GM18508 (cell line): ENCODE measurements around the gene ZNRF1.

ENCODE experiments used
- ATAC-seq: cut with Tn5 transposase; IDR thresholded peaks from one replicate; pipeline ENCODE4 v1.9.1; 2021; ENCODE audit warnings: moderate number of reproducible peaks; ENCODE audit not compliant: insufficient read depth, unreplicated experiment

The ZNRF1 gene

GRCh38 chr16:75107505-75107904 lies 108.7 kb downstream of the ZNRF1 start:
- ATAC-seq, result no peak

- ATAC-seq, result no peak
Observed at GRCh38 chr16:75108792-75109731, 110.2 kb downstream of the ZNRF1 start.

- no peak for ATAC-seq
Observed at GRCh38 chr16:75109732-75110243, 111.0 kb downstream of the ZNRF1 start.

GRCh38 chr16:75110637-75111513 lies 112.1 kb downstream of the ZNRF1 start:
- ATAC-seq, result no peak

- ATAC-seq, result no peak
Observed at GRCh38 chr16:75111514-75111940, 112.7 kb downstream of the ZNRF1 start.

- no peak for ATAC-seq
Observed at GRCh38 chr16:75111961-75112733, 113.3 kb downstream of the ZNRF1 start.

GRCh38 chr16:75112734-75113491 lies 114.1 kb downstream of the ZNRF1 start:
- no peak for ATAC-seq

GRCh38 chr16:75113541-75114121 lies 114.8 kb downstream of the ZNRF1 start:
- ATAC-seq, result no peak

GRCh38 chr16:75114179-75114945 lies 115.5 kb downstream of the ZNRF1 start:
- ATAC-seq, result no peak

GRCh38 chr16:75114946-75115825 lies 116.4 kb downstream of the ZNRF1 start:
- no peak for ATAC-seq

- ATAC-seq, result no peak
Observed at GRCh38 chr16:75116081-75116910, 117.5 kb downstream of the ZNRF1 start, which contains the start of gene LDHD. LDHD (minus strand) TSS chr16:75116780; CDS start chr16:75116720, 60 bp downstream.

GRCh38 chr16:75116911-75117245 lies 118.1 kb downstream of the ZNRF1 start:
- ATAC-seq, result no peak

GRCh38 chr16:75118943-75119539 lies 120.2 kb downstream of the ZNRF1 start:
- ATAC-seq, result no peak

- ATAC-seq, result no peak
Observed at GRCh38 chr16:75120253-75120652, 121.4 kb downstream of the ZNRF1 start.

GRCh38 chr16:75121949-75122568 lies 123.2 kb downstream of the ZNRF1 start:
- ATAC-seq, result no peak

GRCh38 chr16:75122609-75123008 lies 123.8 kb downstream of the ZNRF1 start:
- no peak for ATAC-seq
